AG09309 (cell line): ENCODE data around the gene MSRB3.
A peak's percentile ranks its signal among the peaks of the same experiment; 100 is the strongest.

Experiments used
- DNase-seq: peaks from one replicate; pipeline ENCODE4 v3.0.0-alpha.2; 2010; ENCODE audit warnings: low read depth
- H3K4me3 ChIP-seq: 2 replicates; pipeline ENCODE4 v1.5.1; 2011; ENCODE audit warnings: mild to moderate bottlenecking, low read depth, low read length, moderate library complexity; ENCODE audit not compliant: control insufficient read depth
- CTCF ChIP-seq: IDR thresholded peaks from 2 replicates; pipeline ENCODE4 v1.5.1; 2011; ENCODE audit warnings: mild to moderate bottlenecking, low read depth, low read length, inconsistent platforms; ENCODE audit not compliant: insufficient read depth, control insufficient read depth; ENCODE audit errors: missing control alignments

The MSRB3 gene

GRCh38 chr12:65300097-65300496 is 21.6 kb downstream of the MSRB3 start:
- DNase-seq, result no peak
- no peak overlapping the region for H3K4me3 ChIP-seq
- no peak for TF ChIP-seq CTCF

DNA sequence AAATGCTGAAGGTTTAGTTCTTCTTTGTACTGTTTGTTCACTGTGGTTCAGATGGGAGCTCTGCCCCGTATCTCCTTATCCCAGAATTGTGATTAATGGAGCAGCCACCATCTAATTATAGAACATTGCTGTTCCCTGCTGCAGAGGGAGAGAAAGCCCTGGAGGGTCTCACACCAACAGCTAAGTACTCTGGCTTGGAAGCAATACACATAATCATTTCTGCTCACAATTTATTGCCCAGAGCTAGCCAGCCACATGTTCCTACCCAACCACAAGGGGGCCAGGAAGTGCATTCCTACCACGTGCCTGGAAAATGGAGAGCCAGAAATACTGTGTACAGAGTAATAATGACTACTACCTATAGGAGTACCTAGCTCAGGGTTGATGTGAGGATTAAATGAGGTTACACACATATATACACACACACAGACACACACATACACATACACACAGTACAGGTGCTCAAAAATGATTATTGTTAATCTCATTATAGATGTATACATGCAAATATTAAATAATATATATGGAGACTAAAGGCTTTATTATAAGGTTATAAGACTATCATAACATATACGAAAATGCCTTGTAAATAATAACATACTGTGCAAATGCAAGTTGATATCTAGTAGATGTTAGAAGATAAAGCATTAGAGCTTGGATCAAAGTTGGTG is 22.3 kb downstream of the MSRB3 start:
- DNase-seq, result no peak
- TF ChIP-seq CTCF, result peak; percentile 46
- no peak overlapping the region for H3K4me3 ChIP-seq

DNA sequence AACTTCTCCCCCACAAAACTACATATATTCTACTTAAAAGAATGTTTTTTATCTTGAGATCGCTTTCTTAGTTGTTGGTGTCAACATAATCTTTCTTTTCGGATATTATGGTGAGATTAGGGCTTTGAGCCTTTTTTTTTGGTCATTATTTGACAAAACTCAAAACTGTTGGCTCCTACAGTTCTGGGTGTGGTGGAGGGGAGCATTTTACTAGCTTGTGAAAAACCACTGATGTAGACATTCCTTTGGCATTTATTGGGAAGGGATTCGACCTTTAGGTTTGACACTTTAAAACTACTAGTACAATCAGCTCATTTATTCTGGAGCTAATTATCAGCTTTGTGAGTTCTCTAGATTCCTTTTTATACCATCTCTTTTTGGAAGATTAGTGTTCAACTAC is 24.4 kb downstream of the MSRB3 start:
- no peak overlapping the region for H3K4me3 ChIP-seq
- no peak for TF ChIP-seq CTCF
- DNase-seq, result no peak

DNA sequence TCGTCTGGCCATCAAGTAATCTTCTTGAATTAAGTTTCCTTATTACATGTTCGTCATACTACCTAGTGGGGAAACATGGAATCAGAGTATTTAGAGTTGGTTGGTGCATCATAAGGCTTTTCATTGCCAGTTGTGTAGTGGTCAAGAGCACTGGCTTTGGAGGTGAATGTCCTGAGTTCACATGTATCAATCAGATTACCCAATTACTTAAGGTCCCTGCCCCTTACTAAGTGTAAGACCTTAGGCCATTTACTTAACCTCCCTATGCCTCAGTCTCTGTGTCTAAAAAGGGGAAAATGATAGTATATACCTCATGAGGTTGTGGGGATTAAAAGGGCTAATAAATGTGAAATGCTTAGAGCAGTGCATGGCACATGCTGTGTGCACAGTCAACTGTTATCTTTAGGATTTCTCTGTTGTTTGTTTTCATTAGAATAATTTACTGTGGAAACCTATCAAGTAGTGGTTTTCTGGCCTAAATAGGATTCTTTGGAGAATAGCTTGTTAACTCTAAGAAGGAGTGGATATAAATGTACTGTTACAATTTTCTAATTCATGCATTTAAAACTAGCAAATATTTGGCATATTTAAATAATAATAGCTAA is 27.0 kb downstream of the MSRB3 start:
- no peak overlapping the region for H3K4me3 ChIP-seq
- TF ChIP-seq CTCF, result no peak
- no peak for DNase-seq

DNA sequence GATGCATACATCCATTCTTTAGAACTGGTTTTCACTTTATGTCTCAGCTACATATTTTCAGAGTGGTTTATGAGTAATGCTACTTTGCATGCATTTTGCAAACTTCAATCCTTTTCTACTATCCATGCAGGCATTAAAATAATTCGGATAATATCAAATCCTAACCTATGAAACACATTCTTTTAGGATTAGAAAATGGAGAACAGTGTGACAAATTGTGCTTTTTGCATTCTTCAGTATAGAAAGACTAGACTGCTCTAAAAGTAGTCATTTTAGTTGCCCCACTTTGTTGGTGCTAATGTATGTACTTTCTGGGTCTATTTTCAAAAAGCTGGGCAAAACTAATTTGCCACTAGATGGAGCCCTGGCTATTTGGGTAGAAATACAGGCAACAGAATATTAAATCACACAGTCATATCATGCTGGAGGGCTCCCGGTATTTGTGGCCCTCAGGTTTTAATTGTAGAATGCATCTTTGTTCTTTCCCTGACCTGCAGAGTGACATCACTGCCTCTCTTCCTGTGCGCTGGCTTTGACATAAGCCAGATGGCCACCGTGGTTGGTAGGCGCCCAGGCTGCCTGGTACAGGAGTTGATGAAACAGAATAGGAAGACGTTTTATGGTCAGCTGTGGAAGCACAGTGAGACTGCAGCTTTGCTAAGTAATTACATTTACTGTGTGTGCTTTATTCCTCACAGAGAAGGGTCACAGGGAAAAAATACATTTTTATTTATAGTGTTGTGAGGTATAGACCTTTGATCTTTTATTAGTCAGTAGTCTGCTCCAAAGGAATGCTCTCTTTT is 28.1 kb downstream of the MSRB3 start:
- peak; percentile 67 for TF ChIP-seq CTCF
- no peak overlapping the region for H3K4me3 ChIP-seq
- DNase-seq, result no peak

GRCh38 chr12:65307169-65307501 is 28.7 kb downstream of the MSRB3 start:
- no peak overlapping the region for H3K4me3 ChIP-seq
- no peak for TF ChIP-seq CTCF
- DNase-seq, result no peak
